ENCODE measurements around the gene HMCN1. TPM values are rescaled to one million over a fixed set of nuclear protein-coding genes. Genes with fewer than 3 reads are reported as not detected.

Gene HMCN1
- total and polyA plus RNA-seq, 12 donors, result 0.56 to 5.8 (median 2.7) TPM

DNA sequence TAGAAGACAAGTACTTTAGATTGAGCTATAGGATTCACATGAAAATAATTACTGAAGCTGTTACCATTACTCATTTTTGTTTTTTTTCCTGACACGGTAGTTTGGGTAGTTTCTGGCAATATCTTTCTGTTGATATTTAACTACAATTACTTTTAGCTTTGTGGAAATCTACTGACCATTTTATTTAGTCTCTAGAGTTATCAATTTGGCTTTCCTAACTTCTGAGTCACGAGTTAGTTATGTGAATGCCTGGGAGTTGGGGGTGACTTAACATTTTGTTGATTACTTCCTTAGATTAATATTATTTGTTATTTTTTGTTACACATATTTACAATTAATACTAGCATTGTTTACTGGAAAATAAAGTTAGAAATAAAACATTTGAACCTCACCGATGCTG, 160.6 kb downstream of the HMCN1 start:
- H3K4me1 ChIP-seq (replicated peaks in 1 of 2), result no peaks in the 10 kb centered on the region
- no peak for DNase-seq
- intact Hi-C loops (cut with DNase I), result no loop called here
- no peaks in the 10 kb centered on the region for H3K36me3 ChIP-seq (replicated peaks in 1 of 2)
- no peak for TF ChIP-seq POLR2A (IDR thresholded peaks at IDR 0.05)
- H3K27me3 ChIP-seq, result no peaks in the 10 kb centered on the region
- 62 to 71% (median 67%) methylated on average over 3 of the region's 3 CpGs for WGBS, 4 donors
- no peaks in the 10 kb centered on the region for H3K9me3 ChIP-seq (replicated peaks in 1 of 3)
- no peak overlapping the region for H3K27ac ChIP-seq
- H3K4me3 ChIP-seq, result no peak overlapping the region

DNA sequence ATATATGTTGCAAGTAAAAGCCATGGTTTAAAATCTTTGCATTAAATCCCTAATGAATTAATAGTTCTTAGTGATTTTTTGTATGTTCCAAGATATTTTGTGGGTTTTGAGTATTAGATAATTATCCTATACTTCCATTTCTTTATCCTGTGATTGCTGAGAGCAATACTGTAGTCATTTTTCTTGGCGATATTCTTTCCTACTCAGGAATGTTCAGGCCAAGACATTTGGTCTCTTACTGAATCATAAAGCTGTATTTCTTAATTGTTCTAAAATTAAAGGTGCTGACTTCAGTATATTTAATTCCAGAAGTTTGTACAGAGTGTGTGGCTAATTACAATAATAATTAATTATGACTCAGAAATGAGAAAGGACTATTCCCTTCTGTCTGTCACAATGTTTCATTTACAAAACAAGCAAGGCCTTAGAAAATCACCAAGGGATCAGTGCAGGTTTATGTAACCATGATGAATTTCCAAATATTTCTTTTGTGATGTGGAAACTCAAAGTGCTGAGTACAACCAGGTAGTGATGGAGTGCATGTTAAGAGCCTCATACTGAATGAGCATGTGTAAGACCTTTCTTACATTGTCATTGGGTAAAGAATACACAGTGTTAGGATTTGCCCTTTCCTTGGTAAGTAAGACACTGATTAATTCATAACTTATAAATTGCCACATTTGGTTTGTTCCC, 161.2 kb downstream of the HMCN1 start:
- Histone ChIP-seq H3K9me3 (replicated peaks in 1 of 3) (no peaks in the 10 kb centered on the region), H3K36me3 (replicated peaks in 1 of 2) (no peaks in the 10 kb centered on the region), H3K4me3 (no peak overlapping the region), H3K27ac (no peak overlapping the region), H3K4me1 (replicated peaks in 1 of 2) (no peaks in the 10 kb centered on the region), H3K27me3 (no peaks in the 10 kb centered on the region)
- no peak for DNase-seq
- TF ChIP-seq POLR2A (IDR thresholded peaks at IDR 0.05), result no peak
- TF ChIP-seq, protein P1, sequence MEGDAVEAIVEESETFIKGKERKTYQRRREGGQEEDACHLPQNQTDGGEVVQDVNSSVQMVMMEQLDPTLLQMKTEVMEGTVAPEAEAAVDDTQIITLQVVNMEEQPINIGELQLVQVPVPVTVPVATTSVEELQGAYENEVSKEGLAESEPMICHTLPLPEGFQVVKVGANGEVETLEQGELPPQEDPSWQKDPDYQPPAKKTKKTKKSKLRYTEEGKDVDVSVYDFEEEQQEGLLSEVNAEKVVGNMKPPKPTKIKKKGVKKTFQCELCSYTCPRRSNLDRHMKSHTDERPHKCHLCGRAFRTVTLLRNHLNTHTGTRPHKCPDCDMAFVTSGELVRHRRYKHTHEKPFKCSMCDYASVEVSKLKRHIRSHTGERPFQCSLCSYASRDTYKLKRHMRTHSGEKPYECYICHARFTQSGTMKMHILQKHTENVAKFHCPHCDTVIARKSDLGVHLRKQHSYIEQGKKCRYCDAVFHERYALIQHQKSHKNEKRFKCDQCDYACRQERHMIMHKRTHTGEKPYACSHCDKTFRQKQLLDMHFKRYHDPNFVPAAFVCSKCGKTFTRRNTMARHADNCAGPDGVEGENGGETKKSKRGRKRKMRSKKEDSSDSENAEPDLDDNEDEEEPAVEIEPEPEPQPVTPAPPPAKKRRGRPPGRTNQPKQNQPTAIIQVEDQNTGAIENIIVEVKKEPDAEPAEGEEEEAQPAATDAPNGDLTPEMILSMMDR (IDR thresholded peaks at IDR 0.05), result no peak
- 67 to 86% (median 76%) methylated on average over 1 of the region's 1 CpG for WGBS, 4 donors
- intact Hi-C loops (cut with DNase I), result no loop called here

DNA sequence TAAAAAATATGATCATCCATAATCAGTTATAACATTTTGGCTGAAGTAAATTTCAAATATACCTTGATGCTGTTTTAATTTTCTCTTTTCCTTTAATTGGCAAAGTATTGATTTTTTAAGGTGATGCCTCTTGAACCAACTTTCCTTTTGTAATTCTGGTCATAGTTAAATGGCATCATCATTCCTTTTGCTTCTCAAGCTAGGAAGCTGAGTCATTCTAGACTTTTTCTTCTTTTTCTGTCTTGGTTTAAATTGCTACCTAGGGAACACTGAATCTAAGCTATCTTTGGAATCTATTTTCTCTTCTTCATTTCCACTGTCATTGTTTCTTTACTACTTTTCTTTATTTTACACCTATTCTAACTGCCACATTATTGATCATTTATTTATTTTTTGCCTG, 162.7 kb downstream of the HMCN1 start:
- no peak for DNase-seq
- Histone ChIP-seq H3K4me1 (replicated peaks in 1 of 2) (no peaks in the 10 kb centered on the region), H3K4me3 (no peak overlapping the region), H3K9me3 (replicated peaks in 1 of 3) (no peaks in the 10 kb centered on the region), H3K27me3 (no peaks in the 10 kb centered on the region), H3K27ac (no peak overlapping the region), H3K36me3 (replicated peaks in 1 of 2) (no peaks in the 10 kb centered on the region)
- no peak for TF ChIP-seq POLR2A (IDR thresholded peaks at IDR 0.05)
- TF ChIP-seq, protein P1 (IDR thresholded peaks at IDR 0.05), result no peak
- intact Hi-C loops (cut with DNase I), result no loop called here

DNA sequence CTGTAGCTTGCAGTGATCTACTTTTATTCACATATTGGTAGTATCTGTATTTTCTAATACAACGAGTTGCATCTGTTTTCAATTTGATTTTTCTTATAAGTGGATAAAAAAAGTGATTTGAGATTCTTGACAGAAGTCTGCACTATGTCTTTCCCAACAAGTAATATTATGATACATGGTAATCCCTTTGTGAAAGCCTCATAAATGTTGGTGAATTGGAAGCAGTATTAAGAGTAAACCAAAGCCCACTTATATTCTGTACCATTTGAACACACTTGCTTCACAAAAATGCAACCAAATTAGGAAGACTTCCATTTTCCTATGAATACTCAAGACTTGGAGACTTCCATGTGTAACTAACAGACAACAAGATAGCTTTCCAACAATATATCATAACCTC, 172.0 kb downstream of the HMCN1 start:
- 59 to 76% (median 69%) methylated on average over 1 of the region's 1 CpG for WGBS, 4 donors
- no peaks in the 10 kb centered on the region for H3K36me3 ChIP-seq (replicated peaks in 1 of 2)
- DNase-seq, result no peak
- H3K9me3 ChIP-seq (replicated peaks in 1 of 3), result peaks cover 0 to 10% (median 0%) of the 10 kb centered on the region in 3 donors
- intact Hi-C loops (cut with DNase I), result no loop called here
- no peak overlapping the region for H3K27ac ChIP-seq
- no peaks in the 10 kb centered on the region for H3K4me1 ChIP-seq (replicated peaks in 1 of 2)
- no peaks in the 10 kb centered on the region for H3K27me3 ChIP-seq
- H3K4me3 ChIP-seq, result no peak overlapping the region
- TF ChIP-seq POLR2A (IDR thresholded peaks at IDR 0.05), result no peak
- TF ChIP-seq, protein P1 (IDR thresholded peaks at IDR 0.05), result no peak

DNA sequence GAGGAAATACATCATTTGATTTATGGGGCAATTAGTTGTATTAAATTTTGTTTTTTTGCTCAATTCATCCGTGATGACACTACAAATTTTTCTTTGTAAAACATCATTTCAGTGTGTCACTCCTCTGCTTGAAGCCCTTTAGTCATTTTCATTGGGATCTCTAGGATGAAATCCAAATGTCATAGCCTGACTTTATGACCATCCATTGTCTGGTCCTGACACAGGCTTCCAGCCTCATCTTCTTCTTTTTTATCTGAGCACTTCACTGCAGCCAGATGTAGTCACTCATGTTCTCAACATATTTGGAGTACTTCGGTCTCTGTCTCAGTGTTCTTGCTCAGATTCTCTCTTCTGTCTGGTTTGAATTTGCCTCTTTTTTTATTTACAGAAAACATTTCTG, 173.1 kb downstream of the HMCN1 start:
- WGBS, 4 donors, result 56 to 70% (median 68%) methylated on average over 2 of the region's 2 CpGs
- intact Hi-C loops (cut with DNase I), result no loop called here
- Histone ChIP-seq H3K27ac (no peak overlapping the region), H3K9me3 (replicated peaks in 1 of 3) (peaks cover 0 to 10% (median 0%) of the 10 kb centered on the region in 3 donors), H3K4me1 (replicated peaks in 1 of 2) (no peaks in the 10 kb centered on the region), H3K27me3 (no peaks in the 10 kb centered on the region), H3K4me3 (no peak overlapping the region), H3K36me3 (replicated peaks in 1 of 2) (no peaks in the 10 kb centered on the region)
- TF ChIP-seq, protein P1 (IDR thresholded peaks at IDR 0.05), result no peak
- TF ChIP-seq POLR2A (IDR thresholded peaks at IDR 0.05), result no peak
- DNase-seq, result no peak

Measured in adrenal gland (tissue), 12 donors.